GM21360 (cell line): ENCODE data around the gene RASAL3.
A peak's percentile ranks its signal among the peaks of the same experiment; 100 is the strongest.

Experiments used
- ATAC-seq: cut with Tn5 transposase; IDR thresholded peaks from one replicate; pipeline ENCODE4 v1.9.1; 2021; ENCODE audit warnings: mild to moderate bottlenecking, moderate library complexity; ENCODE audit not compliant: unreplicated experiment

RASAL3 gene

GRCh38 chr19:15436012-15436825 lies 28.1 kb downstream of the RASAL3 start:
- ATAC-seq = no peak

DNA sequence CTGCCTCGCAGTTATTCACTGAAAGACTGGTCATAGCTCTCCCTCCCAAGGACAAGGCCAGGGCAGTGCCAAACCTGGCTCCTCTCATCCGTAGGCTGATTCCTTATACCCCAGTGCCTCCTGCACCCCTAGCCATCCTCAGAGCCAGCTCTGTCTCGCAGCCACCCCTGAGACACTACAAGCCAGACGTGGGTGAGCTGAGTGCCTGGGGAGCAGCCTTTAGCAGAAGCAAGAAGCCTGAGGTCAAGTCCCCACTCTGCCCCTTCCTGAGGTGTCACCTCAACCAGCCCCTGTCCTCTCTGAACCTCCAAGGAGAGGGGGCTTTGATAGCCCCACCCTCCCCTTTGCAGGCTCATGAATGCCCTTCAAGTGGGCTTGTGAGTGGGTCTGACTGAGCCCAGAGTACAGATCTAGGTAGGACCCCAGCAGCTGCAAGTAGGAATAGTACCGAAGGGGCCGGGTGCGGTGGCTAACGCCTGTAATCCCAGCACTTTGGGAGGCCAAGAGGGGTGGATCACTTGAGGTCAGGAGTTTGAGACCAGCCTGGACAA lies 30.8 kb downstream of the RASAL3 start:
- no peak for ATAC-seq

GRCh38 chr19:15432629-15433518 lies 31.5 kb downstream of the RASAL3 start:
- ATAC-seq = peak; percentile 80

DNA sequence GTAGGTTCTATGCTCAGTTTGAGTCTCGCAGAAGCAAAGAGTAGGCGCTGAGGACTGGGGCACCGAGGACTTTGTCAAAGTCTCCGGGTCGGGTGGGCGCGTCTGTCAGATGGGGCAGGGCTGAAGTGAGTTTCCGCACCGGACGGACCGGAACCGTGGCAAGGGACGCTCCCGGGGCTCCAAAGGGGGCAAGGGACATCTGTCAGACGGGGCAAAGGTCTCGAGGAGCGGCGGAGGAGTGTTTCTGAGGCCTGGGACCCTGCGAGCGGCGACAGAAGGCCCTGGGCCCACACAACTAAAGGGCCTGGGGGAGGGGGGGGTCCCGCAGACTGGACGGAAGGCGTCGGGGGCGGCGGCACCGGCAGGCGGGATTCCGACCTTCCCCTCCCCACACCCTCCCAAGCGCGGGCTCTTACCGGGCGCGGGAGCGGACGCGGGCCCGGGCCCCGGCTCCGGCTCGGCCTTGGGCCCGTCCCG lies 32.3 kb downstream of the RASAL3 start:
- no peak for ATAC-seq

GRCh38 chr19:15431396-15432017 lies 32.8 kb downstream of the RASAL3 start:
- no peak for ATAC-seq

DNA sequence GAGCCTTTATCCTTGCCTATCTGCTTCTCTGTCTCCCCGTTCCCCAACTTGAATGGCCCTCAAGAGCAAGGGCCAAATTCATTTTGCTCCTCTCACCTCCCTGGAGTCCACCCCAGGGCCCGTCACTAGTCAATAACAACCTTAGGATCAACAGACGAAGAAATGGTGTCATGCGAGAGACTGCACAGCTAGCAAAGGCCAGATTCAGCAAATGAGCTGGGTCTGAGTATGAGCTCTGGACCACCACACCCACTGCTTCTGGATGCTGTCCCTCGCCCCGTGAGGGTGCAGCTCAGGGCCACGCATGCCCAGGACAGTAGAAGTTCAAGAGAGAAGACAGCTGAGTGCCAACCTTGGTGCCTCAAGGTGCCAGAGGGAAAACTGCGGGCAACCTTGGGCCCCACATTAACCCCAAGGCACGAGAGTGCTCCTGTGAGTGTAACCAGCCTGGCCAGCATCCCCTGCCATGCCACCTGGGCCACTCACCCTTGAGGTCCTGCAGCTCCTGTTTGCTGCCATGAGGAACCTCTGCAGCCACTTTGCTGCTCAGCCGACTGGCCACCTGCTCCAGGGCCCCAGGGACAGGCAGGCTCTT lies 33.7 kb downstream of the RASAL3 start:
- ATAC-seq = no peak

- no peak for ATAC-seq
Observed at GRCh38 chr19:15429825-15430467, 34.4 kb downstream of the RASAL3 start.

GRCh38 chr19:15428956-15429824 lies 35.2 kb downstream of the RASAL3 start:
- no peak for ATAC-seq

- ATAC-seq = no peak
Observed at GRCh38 chr19:15427991-15428471, 36.3 kb downstream of the RASAL3 start.

- no peak for ATAC-seq
Observed at GRCh38 chr19:15427350-15427700, 37.0 kb downstream of the RASAL3 start.

- no peak for ATAC-seq
Observed at GRCh38 chr19:15426485-15427349, 37.6 kb downstream of the RASAL3 start.

DNA sequence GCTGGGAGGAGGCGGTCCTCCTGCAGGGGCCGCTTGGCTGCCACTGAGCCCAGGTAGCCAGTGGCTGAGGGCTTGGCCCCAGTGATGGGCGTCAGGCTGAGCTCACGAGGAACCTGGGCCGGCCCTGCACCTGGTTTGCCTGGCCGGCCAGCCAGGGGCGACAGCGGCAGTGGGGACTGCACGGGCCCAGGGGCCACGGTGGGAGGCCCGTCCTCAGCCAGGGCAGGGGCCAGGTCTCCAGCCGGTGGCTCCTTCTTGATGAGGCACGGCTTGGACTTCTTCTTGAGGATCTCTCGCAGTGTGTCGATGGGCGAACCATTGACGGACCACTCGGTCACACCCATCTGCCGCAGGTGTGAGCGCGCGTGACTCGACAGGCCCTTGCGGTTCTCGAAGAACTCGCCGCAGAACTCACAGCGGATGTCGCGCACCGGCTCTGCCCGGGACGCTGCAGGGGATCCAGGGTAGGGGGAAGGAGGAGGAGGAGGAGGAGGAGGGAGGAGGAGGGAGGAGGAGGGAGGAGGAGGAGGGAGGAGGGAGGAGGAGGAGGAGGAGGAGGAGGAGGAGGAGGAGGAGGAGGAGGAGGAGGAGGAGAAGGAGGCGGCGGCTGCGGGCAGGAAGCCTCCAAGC lies 38.9 kb downstream of the RASAL3 start:
- ATAC-seq = no peak

DNA sequence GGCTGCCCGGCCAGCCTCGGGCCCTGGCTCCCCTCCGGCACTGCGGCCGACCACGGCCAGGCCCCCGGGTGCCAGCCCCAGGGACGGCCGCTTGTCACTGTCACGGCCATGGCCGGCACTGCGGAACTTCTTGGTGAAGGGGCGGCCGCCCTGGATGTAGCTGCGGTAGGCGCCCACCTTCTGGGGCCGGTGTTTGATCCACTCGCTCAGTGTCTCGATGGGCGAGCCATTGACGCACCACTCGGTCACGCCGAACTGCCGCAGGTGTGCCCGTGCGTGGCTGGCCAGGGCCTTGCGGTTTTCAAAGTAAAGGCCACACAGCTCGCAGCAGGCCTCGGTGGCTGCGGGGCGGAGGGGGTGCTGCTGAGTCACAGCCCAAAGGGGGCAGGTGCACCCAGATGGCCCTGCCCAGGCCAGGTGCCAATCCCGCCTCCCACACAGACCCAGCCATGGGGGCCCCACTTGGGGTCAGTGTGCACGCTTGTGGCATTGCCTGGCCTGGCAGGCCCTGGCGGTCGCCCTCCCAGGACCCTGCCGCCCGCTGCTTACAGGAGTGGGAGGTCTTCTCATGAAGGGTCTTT lies 39.6 kb downstream of the RASAL3 start:
- no peak for ATAC-seq

- no peak for ATAC-seq
Observed at GRCh38 chr19:15424121-15424520, 40.2 kb downstream of the RASAL3 start.

- ATAC-seq = no peak
Observed at GRCh38 chr19:15423130-15423529, 41.2 kb downstream of the RASAL3 start.

GRCh38 chr19:15422296-15423075 lies 41.9 kb downstream of the RASAL3 start:
- no peak for ATAC-seq
